GM13976 (cell line): ENCODE data around the gene GABRB2.
"Not testable (repeated sequence)": the region's sequence is repeated elsewhere in the genome, so short reads cannot be mapped to it uniquely, and the experiment has no call there.

ENCODE experiments used
- DNase-seq: peaks from one replicate; pipeline ENCODE4 v3.0.0; 2012; ENCODE audit warnings: low spot score
- CTCF ChIP-seq: IDR thresholded peaks from 2 replicates; pipeline ENCODE4 v1.5.1; 2012; ENCODE audit warnings: borderline replicate concordance, mild to moderate bottlenecking; ENCODE audit not compliant: insufficient read depth; ENCODE audit errors: extremely low read depth, missing control alignments, control extremely low read depth
- in situ Hi-C: fragments of 300-500 bp; cut with MboI; formaldehyde crosslinking; loops from one replicate; pipeline ENCODE4 v1.12.0; 2022; ENCODE audit warnings: low sequenced_read_pairs, mixed read lengths, inconsistent platforms; ENCODE audit not compliant: unreplicated experiment

The GABRB2 gene

GRCh38 chr5:161261668-161262323 lies 284.7 kb downstream of the GABRB2 start:
- no peak for DNase-seq
- no peak for TF ChIP-seq CTCF
- in situ Hi-C loops, result no loop called here

- in situ Hi-C loops, result no loop called here
- no peak for TF ChIP-seq CTCF
- DNase-seq, result no peak
These were observed 288.1 kb downstream of the GABRB2 start for GRCh38 chr5:161258438-161258837.

- TF ChIP-seq CTCF, result no peak
- no peak for DNase-seq
- in situ Hi-C loops, result no loop called here
These were observed 289.6 kb downstream of the GABRB2 start for GRCh38 chr5:161256957-161257356.

- in situ Hi-C loops, DNase-seq: not testable (repeated sequence)
These were observed 293.6 kb downstream of the GABRB2 start for GRCh38 chr5:161252955-161253354.

- no peak for TF ChIP-seq CTCF
- DNase-seq, result no peak
- in situ Hi-C loops, result no loop called here
These were observed 299.8 kb downstream of the GABRB2 start for GRCh38 chr5:161246749-161247148.

GRCh38 chr5:161245846-161246245 lies 300.7 kb downstream of the GABRB2 start:
- DNase-seq, in situ Hi-C loops: not testable (repeated sequence)
